PC-3 (cell line): ENCODE results near the gene TRPM8. TPM values are rescaled to one million over a fixed set of nuclear protein-coding genes. Genes with fewer than 3 reads are reported as not detected.

Experiments used
- ATAC-seq: fragments of 200-7000 bp; cut with Tn5 transposase; 2 replicates; pipeline ENCODE4 v1.9.1; 2020; ENCODE audit warnings: mild to moderate bottlenecking, moderate library complexity
- BruUV-seq: library from RNA; stranded (reverse); fragments of 400-500 nt; replicated peaks from 2 replicates; lab custom pipeline; 2021; lab: Mats Ljungman, UMichigan
- CTCF ChIA-PET: fragments of 300-600 bp; sonication (Branson Sonifier 250); formaldehyde crosslinking; loops from one replicate; lab custom pipeline; 2022; ENCODE audit warnings: antibody characterized with exemption; lab: Charles Lee
- POLR2A ChIA-PET: fragments of 300-600 bp; sonication (Branson Sonifier 250); formaldehyde crosslinking; loops from one replicate; lab custom pipeline; 2022; ENCODE audit warnings: antibody characterized with exemption; ENCODE audit not compliant: unreplicated experiment; lab: Charles Lee
- DNase-seq: peaks from one replicate; pipeline ENCODE4 v3.0.0-alpha.2; 2015
- H2AFZ ChIP-seq: fragments of 300-600 bp; sonication (generic); 2 replicates; pipeline ENCODE4 v1.6.0; 2016; ENCODE audit warnings: antibody characterized with exemption, low read length
- H3F3A ChIP-seq: fragments of 300-600 bp; sonication (generic); one replicate; pipeline ENCODE4 v1.6.0; 2017; ENCODE audit warnings: antibody characterized with exemption, low read length, control low read depth, mild to moderate bottlenecking; ENCODE audit not compliant: unreplicated experiment
- H3K27ac ChIP-seq: fragments of 300-600 bp; sonication (generic); 2 replicates; pipeline ENCODE4 v1.5.1; 2016; ENCODE audit warnings: mild to moderate bottlenecking, low read length
- H3K27me3 ChIP-seq: fragments of 300-600 bp; sonication (generic); 2 replicates; pipeline ENCODE4 v1.6.1; 2016; ENCODE audit warnings: low read length, mixed read lengths
- H3K36me3 ChIP-seq: fragments of 300-600 bp; sonication (generic); 2 replicates; pipeline ENCODE4 v1.6.1; 2016; ENCODE audit warnings: low read depth, mixed run types, low read length, mixed read lengths
- H3K4me1 ChIP-seq: fragments of 300-600 bp; sonication (generic); 2 replicates; pipeline ENCODE4 v1.5.1; 2016; ENCODE audit warnings: low read length; ENCODE audit not compliant: insufficient read depth
- H3K4me2 ChIP-seq: fragments of 300-600 bp; sonication (generic); 2 replicates; pipeline ENCODE4 v1.6.0; 2016; ENCODE audit warnings: low read length
- H3K4me3 ChIP-seq: fragments of 300-600 bp; sonication (generic); 2 replicates; pipeline ENCODE4 v1.5.1; 2016; ENCODE audit warnings: mild to moderate bottlenecking, low read length, mixed read lengths
- H3K79me2 ChIP-seq: fragments of 300-600 bp; sonication (generic); 2 replicates; pipeline ENCODE4 v1.6.1; 2017; ENCODE audit warnings: low read length, mixed read lengths
- H3K9ac ChIP-seq: fragments of 300-600 bp; sonication (generic); 2 replicates; pipeline ENCODE4 v1.6.0; 2016; ENCODE audit warnings: mild to moderate bottlenecking, low read length
- H3K9me2 ChIP-seq: fragments of 300-600 bp; sonication (generic); replicated peaks from 2 replicates; pipeline ENCODE4 v1.6.1; 2016; ENCODE audit warnings: mixed run types, low read length, mixed read lengths
- H3K9me3 ChIP-seq: fragments of 300-600 bp; sonication (generic); 2 replicates; pipeline ENCODE4 v1.6.1; 2016; ENCODE audit warnings: low read length, mixed read lengths
- H4K20me1 ChIP-seq: fragments of 300-600 bp; sonication (generic); 2 replicates; pipeline ENCODE4 v1.6.1; 2016; ENCODE audit warnings: low read length, mixed read lengths
- CTCF ChIP-seq: fragments of 300-600 bp; sonication (generic); conservative IDR thresholded peaks from 2 replicates; pipeline ENCODE4 v1.5.1; 2017; ENCODE audit warnings: antibody characterized with exemption, low read depth, mild to moderate bottlenecking, low read length
- EZH2 ChIP-seq: fragments of 300-600 bp; sonication (generic); IDR thresholded peaks from one replicate; pipeline ENCODE4 v1.6.1; 2017; ENCODE audit warnings: antibody characterized with exemption, mild to moderate bottlenecking, low read length; ENCODE audit not compliant: unreplicated experiment
- EZH2phosphoT487 ChIP-seq: fragments of 300-600 bp; sonication (generic); IDR thresholded peaks from 2 replicates; pipeline ENCODE4 v1.6.1; 2018; ENCODE audit warnings: mild to moderate bottlenecking, antibody characterized with exemption, low read length, borderline replicate concordance
- intact Hi-C: fragments of 100-400 bp; cut with micrococcal nuclease; formaldehyde crosslinking; loops from 2 replicates; pipeline ENCODE4 v1.9.0; 2023
- total RNA-seq: library from RNA; depleted of rRNA; stranded (reverse); fragments of >200 nt; gene quantifications from 2 replicates; pipeline ENCODE4 v1.2.3, GENCODE V29; 2014

Gene TRPM8
- total RNA-seq, 1 experiment from 2014 or later: not detected

GRCh38 chr2:234003972-234004617 is 86.9 kb downstream of the TRPM8 start:
- ATAC-seq (peak; percentile 99), DNase-seq (peak; percentile 83)
- no peak overlapping the region for H2AFZ ChIP-seq
- H3F3A ChIP-seq: no peaks in the 10 kb centered on the region
- H3K27me3 ChIP-seq: no peaks in the 10 kb centered on the region
- no peaks in the 10 kb centered on the region for H3K79me2 ChIP-seq
- peak overlapping the region; percentile 23 for H3K4me2 ChIP-seq
- CTCF ChIA-PET: no interaction called here
- H3K9me3 ChIP-seq: no peaks in the 10 kb centered on the region
- H4K20me1 ChIP-seq: no peaks in the 10 kb centered on the region
- H3K27ac ChIP-seq: no peak overlapping the region
- H3K9me2 ChIP-seq: no peaks in the 10 kb centered on the region
- intact Hi-C loops: no loop called here
- no peaks in the 10 kb centered on the region for H3K36me3 ChIP-seq
- BruUV-seq: no TSS peak
- POLR2A ChIA-PET: no interaction called here
- no peak overlapping the region for H3K9ac ChIP-seq
- TF ChIP-seq CTCF: no peak
- no peak for TF ChIP-seq EZH2
- TF ChIP-seq EZH2phosphoT487: no peak
- no peak overlapping the region for H3K4me3 ChIP-seq
- H3K4me1 ChIP-seq: peaks cover 13% of the 10 kb centered on the region

- ChIA-PET POLR2A (no interaction called here), CTCF (no interaction called here)
- TF ChIP-seq EZH2phosphoT487 (no peak), EZH2 (no peak), CTCF (no peak)
- Histone ChIP-seq H2AFZ (no peak overlapping the region), H3K9ac (no peak overlapping the region), H3K36me3 (no peaks in the 10 kb centered on the region), H3K9me3 (no peaks in the 10 kb centered on the region), H3K4me3 (no peak overlapping the region), H4K20me1 (no peaks in the 10 kb centered on the region), H3K4me1 (peaks cover 13% of the 10 kb centered on the region), H3F3A (no peaks in the 10 kb centered on the region), H3K79me2 (no peaks in the 10 kb centered on the region), H3K4me2 (no peak overlapping the region), H3K27ac (no peak overlapping the region), H3K9me2 (no peaks in the 10 kb centered on the region), H3K27me3 (no peaks in the 10 kb centered on the region)
- BruUV-seq: no TSS peak
- DNase-seq: no peak
- ATAC-seq: no peak
- intact Hi-C loops: no loop called here
Measured at GRCh38 chr2:234005126-234005525, 88.0 kb downstream of the TRPM8 start.

GRCh38 chr2:234006501-234006900 is 89.3 kb downstream of the TRPM8 start:
- Histone ChIP-seq H3K4me1 (peaks cover 13% of the 10 kb centered on the region), H4K20me1 (no peaks in the 10 kb centered on the region), H3K9ac (no peak overlapping the region), H2AFZ (no peak overlapping the region), H3K27me3 (no peaks in the 10 kb centered on the region), H3K9me2 (no peaks in the 10 kb centered on the region), H3K9me3 (no peaks in the 10 kb centered on the region), H3K4me2 (no peak overlapping the region), H3K36me3 (no peaks in the 10 kb centered on the region), H3K27ac (no peak overlapping the region), H3F3A (no peaks in the 10 kb centered on the region), H3K4me3 (no peak overlapping the region), H3K79me2 (no peaks in the 10 kb centered on the region)
- DNase-seq (no peak), ATAC-seq (no peak)
- TF ChIP-seq CTCF (no peak), EZH2 (no peak), EZH2phosphoT487 (no peak)
- ChIA-PET CTCF (no interaction called here), POLR2A (no interaction called here)
- intact Hi-C loops: no loop called here
- BruUV-seq: no TSS peak
